GM23338 (cell line): ENCODE measurements around the gene ANKRD44. TPM values are rescaled to one million over a fixed set of nuclear protein-coding genes. Genes with fewer than 3 reads are reported as not detected.

Experiments used
- ATAC-seq: fragments of 200-7000 bp; cut with Tn5 transposase; 3 replicates; pipeline ENCODE4 v1.9.1; 2020
- DNase-seq: peaks from one replicate; pipeline ENCODE4 v3.0.0-alpha.2; 2015; ENCODE audit warnings: low spot score
- H2AFZ ChIP-seq: fragments of 200-600 bp; sonication (generic); 2 replicates; pipeline ENCODE4 v1.8.0; 2016; ENCODE audit warnings: antibody characterized with exemption, mild to moderate bottlenecking, moderate library complexity
- H3F3A ChIP-seq: fragments of 200-600 bp; sonication (generic); replicated peaks from 2 replicates; pipeline ENCODE4 v1.8.0; 2017; ENCODE audit warnings: antibody characterized with exemption, mixed run types, low read depth
- H3K27ac ChIP-seq: fragments of 200-600 bp; sonication (generic); 2 replicates; pipeline ENCODE4 v1.6.1; 2016; ENCODE audit warnings: low read depth
- H3K27me3 ChIP-seq: fragments of 200-600 bp; sonication (generic); 2 replicates; pipeline ENCODE4 v1.8.0; 2016; ENCODE audit warnings: mild to moderate bottlenecking, mixed run types, moderate library complexity; ENCODE audit not compliant: insufficient read depth
- H3K36me3 ChIP-seq: fragments of 200-600 bp; sonication (generic); 2 replicates; pipeline ENCODE4 v1.8.0; 2016; ENCODE audit warnings: mild to moderate bottlenecking; ENCODE audit not compliant: insufficient read depth
- H3K4me1 ChIP-seq: fragments of 200-600 bp; sonication (generic); 2 replicates; pipeline ENCODE4 v1.8.0; 2016; ENCODE audit warnings: mild to moderate bottlenecking, moderate library complexity; ENCODE audit not compliant: insufficient read depth
- H3K4me2 ChIP-seq: fragments of 200-600 bp; sonication (generic); 2 replicates; pipeline ENCODE4 v1.7.1; 2017; ENCODE audit warnings: mixed run types
- H3K4me3 ChIP-seq: fragments of 200-600 bp; sonication (generic); 2 replicates; pipeline ENCODE4 v1.6.1; 2016; ENCODE audit warnings: mixed run types
- H3K79me2 ChIP-seq: fragments of 200-600 bp; sonication (generic); replicated peaks from 2 replicates; pipeline ENCODE4 v1.8.0; 2017; ENCODE audit warnings: mild to moderate bottlenecking; ENCODE audit not compliant: insufficient read depth
- H3K9me2 ChIP-seq: fragments of 200-600 bp; sonication (generic); 2 replicates; pipeline ENCODE4 v1.8.0; 2017; ENCODE audit not compliant: insufficient read depth
- H4K20me1 ChIP-seq: fragments of 200-600 bp; sonication (generic); replicated peaks from 2 replicates; pipeline ENCODE4 v1.8.0; 2017; ENCODE audit warnings: mild to moderate bottlenecking; ENCODE audit not compliant: insufficient read depth
- H3K27ac Mint-ChIP-seq: 2 replicates; pipeline ENCODE4 v1.8.0; 2020; ENCODE audit warnings: inconsistent platforms, mild to moderate bottlenecking, moderate library complexity, mixed read lengths
- H3K27me3 Mint-ChIP-seq: 3 replicates; pipeline ENCODE4 v1.8.0; 2022; ENCODE audit warnings: low read depth, mild to moderate bottlenecking, moderate library complexity, mixed read lengths, inconsistent platforms; ENCODE audit not compliant: insufficient read depth, poor library complexity
- H3K36me3 Mint-ChIP-seq: 3 replicates; pipeline ENCODE4 v1.8.0; 2021; ENCODE audit warnings: low read depth, mild to moderate bottlenecking, inconsistent platforms, moderate library complexity, mixed read lengths
- H3K4me1 Mint-ChIP-seq: 3 replicates; pipeline ENCODE4 v1.8.0; 2020; ENCODE audit warnings: mild to moderate bottlenecking, inconsistent platforms, mixed read lengths
- H3K4me3 Mint-ChIP-seq: 3 replicates; pipeline ENCODE4 v1.8.0; 2021; ENCODE audit warnings: moderate library complexity, mild to moderate bottlenecking, inconsistent platforms, mixed read lengths
- H3K9me3 Mint-ChIP-seq: 3 replicates; pipeline ENCODE4 v1.8.0; 2020; ENCODE audit warnings: moderate library complexity, mild to moderate bottlenecking, inconsistent platforms, mixed read lengths
- CREB1 ChIP-seq: fragments of 250-450 bp; sonication (Bioruptor Pico); IDR thresholded peaks from 2 replicates; pipeline ENCODE4 v1.5.0; 2020; ENCODE audit warnings: low read depth, mild to moderate bottlenecking, moderate library complexity
- EZH2 ChIP-seq: fragments of 200-600 bp; sonication (generic); IDR thresholded peaks from one replicate; pipeline ENCODE4 v1.8.0; 2017; ENCODE audit warnings: antibody characterized with exemption, mild to moderate bottlenecking, low read depth; ENCODE audit not compliant: unreplicated experiment
- EZH2phosphoT487 ChIP-seq: fragments of 200-600 bp; sonication (generic); IDR thresholded peaks from one replicate; pipeline ENCODE4 v1.8.1; 2018; ENCODE audit warnings: antibody characterized with exemption; ENCODE audit not compliant: unreplicated experiment
- JUNB ChIP-seq: IDR thresholded peaks from one replicate; pipeline ENCODE4 v1.6.1; 2016; ENCODE audit warnings: antibody characterized with exemption; ENCODE audit not compliant: unreplicated experiment
- POLR2AphosphoS5 ChIP-seq: IDR thresholded peaks from 2 replicates; pipeline ENCODE4 v1.6.1; 2016; ENCODE audit warnings: antibody characterized with exemption, low read depth
- STAT1 ChIP-seq: IDR thresholded peaks from one replicate; pipeline ENCODE4 v1.6.1; 2016; ENCODE audit warnings: antibody characterized with exemption; ENCODE audit not compliant: unreplicated experiment
- ZNF331 ChIP-seq: fragments of 250-450 bp; sonication (Bioruptor Pico); IDR thresholded peaks from 2 replicates; pipeline ENCODE4 v1.5.0; 2020; ENCODE audit warnings: low read depth, mild to moderate bottlenecking, moderate library complexity
- ZNF462 ChIP-seq: fragments of 250-450 bp; sonication (Bioruptor Pico); IDR thresholded peaks from 2 replicates; pipeline ENCODE4 v1.5.0; 2020; ENCODE audit warnings: mild to moderate bottlenecking, moderate library complexity
- polyA plus RNA-seq: library from polyadenylated mRNA; unstranded; fragments of >200 nt; fragmentation: Nextera tagmentation; extraction: Ambion mirVana; gene quantifications from 2 replicates; pipeline ENCODE4 v1.2.1, GENCODE V29; 2016
- total RNA-seq: library from RNA; depleted of rRNA; stranded (reverse); fragments of >200 nt; shearing (Covaris generic); gene quantifications from 2 replicates; pipeline ENCODE4 v1.2.3, GENCODE V29; 2014
- TF ChIP-seq, protein P1 (sequence below): IDR thresholded peaks from one replicate; pipeline ENCODE4 v1.6.1; 2018; ENCODE audit warnings: antibody characterized with exemption; ENCODE audit not compliant: unreplicated experiment
- TF ChIP-seq, protein P2 (sequence below), 2 experiments: fragments of 200-600 bp in 1 of 2; sonication (generic) in 1 of 2; conservative IDR thresholded peaks; 2 replicates each; pipeline versions ENCODE4 v1.5.1 to v1.6.1; 2016 to 2017; ENCODE audit warnings: antibody characterized with exemption in 2 of 2, low read depth in 2 of 2, mild to moderate bottlenecking in 2 of 2, moderate library complexity in 1 of 2

ANKRD44 gene
- total and polyA plus RNA-seq, 2 experiments from 2014 or later = 0.44 to 0.56 TPM

DNA sequence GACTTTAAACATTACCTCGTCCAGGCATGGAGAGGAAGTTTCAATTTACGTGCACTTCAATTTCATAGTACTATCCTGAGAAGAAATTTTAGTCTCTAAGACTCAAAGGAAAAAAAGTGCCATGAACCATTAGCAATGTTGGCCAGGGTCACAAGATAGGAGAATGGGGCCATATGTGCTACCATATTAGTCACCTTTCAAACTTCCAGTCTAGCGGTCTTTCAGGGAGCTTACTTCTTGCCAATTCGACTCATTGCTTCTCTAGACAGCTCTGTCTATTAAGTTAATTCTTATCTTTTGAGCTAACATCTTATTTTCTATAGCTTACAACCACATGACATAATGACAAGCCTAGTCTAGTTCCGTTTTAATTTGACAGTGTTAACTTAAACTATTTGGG, 129.1 kb downstream of the ANKRD44 start:
- Histone ChIP-seq H3K36me3 (no peaks in the 10 kb centered on the region), H3F3A (no peaks in the 10 kb centered on the region), H3K4me3 (no peak overlapping the region), H2AFZ (no peak overlapping the region), H4K20me1 (no peaks in the 10 kb centered on the region), H3K4me1 (no peaks in the 10 kb centered on the region), H3K4me2 (no peak overlapping the region), H3K9me2 (no peaks in the 10 kb centered on the region), H3K27me3 (no peaks in the 10 kb centered on the region), H3K79me2 (no peaks in the 10 kb centered on the region), H3K27ac (no peak overlapping the region)
- H3K4me3 Mint-ChIP-seq = no peak overlapping the region
- no peaks in the 10 kb centered on the region for H3K9me3 Mint-ChIP-seq
- no peak for TF ChIP-seq ZNF462
- DNase-seq (no peak), ATAC-seq (no peak)
- H3K4me1 Mint-ChIP-seq = no peaks in the 10 kb centered on the region
- no peak overlapping the region for H3K27ac Mint-ChIP-seq
- H3K27me3 Mint-ChIP-seq = no peaks in the 10 kb centered on the region
- no peaks in the 10 kb centered on the region for H3K36me3 Mint-ChIP-seq

DNA sequence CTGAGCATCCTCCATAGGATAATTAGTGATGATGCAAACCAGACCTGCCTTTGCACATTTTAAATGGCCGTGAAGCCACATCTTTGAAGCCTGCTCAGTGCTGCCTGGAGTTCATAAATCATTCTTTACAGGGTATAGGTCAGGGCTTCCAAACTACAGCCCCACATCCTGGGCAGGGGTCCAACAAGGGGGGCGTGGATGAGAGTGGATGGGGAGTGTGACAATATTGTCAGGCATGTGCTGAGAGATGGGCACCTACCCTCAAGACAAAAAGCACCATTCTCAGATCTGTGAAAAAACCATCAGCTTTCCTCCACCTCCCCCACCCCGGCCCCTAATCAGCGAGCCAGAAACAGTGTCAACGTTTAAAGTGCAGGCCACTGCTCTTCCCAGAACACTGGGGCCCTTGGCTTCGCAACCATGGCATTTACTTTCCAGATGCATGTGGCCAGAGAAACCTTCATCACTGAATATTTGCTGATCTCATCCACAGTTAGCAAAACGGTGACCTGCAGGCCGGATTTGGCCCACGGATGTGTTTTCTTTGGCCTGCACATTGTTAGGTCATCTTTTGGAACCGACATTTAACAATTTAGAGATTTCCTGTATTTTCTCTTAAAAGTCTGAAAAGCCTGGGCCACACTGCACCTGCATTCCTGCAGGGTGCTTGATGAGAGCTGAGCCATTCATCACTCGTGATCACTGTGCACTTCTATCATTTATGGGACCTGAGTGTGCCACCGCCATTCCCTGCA, 130.7 kb downstream of the ANKRD44 start:
- Mint-ChIP-seq H3K27ac (no peak overlapping the region), H3K36me3 (no peaks in the 10 kb centered on the region), H3K9me3 (no peaks in the 10 kb centered on the region), H3K4me3 (no peak overlapping the region), H3K27me3 (no peaks in the 10 kb centered on the region), H3K4me1 (no peaks in the 10 kb centered on the region)
- ATAC-seq = no peak
- H2AFZ ChIP-seq = peak overlapping the region; percentile 59; the same call in 1 of the 2 replicates
- H3K36me3 ChIP-seq = no peaks in the 10 kb centered on the region
- H3K27ac ChIP-seq = no peak overlapping the region
- no peak overlapping the region for H3K4me3 ChIP-seq
- no peak overlapping the region for H3K4me2 ChIP-seq
- no peak for DNase-seq
- H3F3A ChIP-seq = no peaks in the 10 kb centered on the region
- H3K79me2 ChIP-seq = no peaks in the 10 kb centered on the region
- H3K27me3 ChIP-seq = no peaks in the 10 kb centered on the region
- H3K9me2 ChIP-seq = no peaks in the 10 kb centered on the region
- H4K20me1 ChIP-seq = no peaks in the 10 kb centered on the region
- no peaks in the 10 kb centered on the region for H3K4me1 ChIP-seq
- TF ChIP-seq CREB1 (CRISPR knock-in tag) (no peak), POLR2AphosphoS5 (no peak), JUNB (no peak), STAT1 (no peak), ZNF331 (no peak), EZH2 (no peak), EZH2phosphoT487 (no peak)
- TF ChIP-seq, protein P1, sequence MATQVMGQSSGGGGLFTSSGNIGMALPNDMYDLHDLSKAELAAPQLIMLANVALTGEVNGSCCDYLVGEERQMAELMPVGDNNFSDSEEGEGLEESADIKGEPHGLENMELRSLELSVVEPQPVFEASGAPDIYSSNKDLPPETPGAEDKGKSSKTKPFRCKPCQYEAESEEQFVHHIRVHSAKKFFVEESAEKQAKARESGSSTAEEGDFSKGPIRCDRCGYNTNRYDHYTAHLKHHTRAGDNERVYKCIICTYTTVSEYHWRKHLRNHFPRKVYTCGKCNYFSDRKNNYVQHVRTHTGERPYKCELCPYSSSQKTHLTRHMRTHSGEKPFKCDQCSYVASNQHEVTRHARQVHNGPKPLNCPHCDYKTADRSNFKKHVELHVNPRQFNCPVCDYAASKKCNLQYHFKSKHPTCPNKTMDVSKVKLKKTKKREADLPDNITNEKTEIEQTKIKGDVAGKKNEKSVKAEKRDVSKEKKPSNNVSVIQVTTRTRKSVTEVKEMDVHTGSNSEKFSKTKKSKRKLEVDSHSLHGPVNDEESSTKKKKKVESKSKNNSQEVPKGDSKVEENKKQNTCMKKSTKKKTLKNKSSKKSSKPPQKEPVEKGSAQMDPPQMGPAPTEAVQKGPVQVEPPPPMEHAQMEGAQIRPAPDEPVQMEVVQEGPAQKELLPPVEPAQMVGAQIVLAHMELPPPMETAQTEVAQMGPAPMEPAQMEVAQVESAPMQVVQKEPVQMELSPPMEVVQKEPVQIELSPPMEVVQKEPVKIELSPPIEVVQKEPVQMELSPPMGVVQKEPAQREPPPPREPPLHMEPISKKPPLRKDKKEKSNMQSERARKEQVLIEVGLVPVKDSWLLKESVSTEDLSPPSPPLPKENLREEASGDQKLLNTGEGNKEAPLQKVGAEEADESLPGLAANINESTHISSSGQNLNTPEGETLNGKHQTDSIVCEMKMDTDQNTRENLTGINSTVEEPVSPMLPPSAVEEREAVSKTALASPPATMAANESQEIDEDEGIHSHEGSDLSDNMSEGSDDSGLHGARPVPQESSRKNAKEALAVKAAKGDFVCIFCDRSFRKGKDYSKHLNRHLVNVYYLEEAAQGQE = no peak
- TF ChIP-seq, protein P2, sequence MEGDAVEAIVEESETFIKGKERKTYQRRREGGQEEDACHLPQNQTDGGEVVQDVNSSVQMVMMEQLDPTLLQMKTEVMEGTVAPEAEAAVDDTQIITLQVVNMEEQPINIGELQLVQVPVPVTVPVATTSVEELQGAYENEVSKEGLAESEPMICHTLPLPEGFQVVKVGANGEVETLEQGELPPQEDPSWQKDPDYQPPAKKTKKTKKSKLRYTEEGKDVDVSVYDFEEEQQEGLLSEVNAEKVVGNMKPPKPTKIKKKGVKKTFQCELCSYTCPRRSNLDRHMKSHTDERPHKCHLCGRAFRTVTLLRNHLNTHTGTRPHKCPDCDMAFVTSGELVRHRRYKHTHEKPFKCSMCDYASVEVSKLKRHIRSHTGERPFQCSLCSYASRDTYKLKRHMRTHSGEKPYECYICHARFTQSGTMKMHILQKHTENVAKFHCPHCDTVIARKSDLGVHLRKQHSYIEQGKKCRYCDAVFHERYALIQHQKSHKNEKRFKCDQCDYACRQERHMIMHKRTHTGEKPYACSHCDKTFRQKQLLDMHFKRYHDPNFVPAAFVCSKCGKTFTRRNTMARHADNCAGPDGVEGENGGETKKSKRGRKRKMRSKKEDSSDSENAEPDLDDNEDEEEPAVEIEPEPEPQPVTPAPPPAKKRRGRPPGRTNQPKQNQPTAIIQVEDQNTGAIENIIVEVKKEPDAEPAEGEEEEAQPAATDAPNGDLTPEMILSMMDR (conservative IDR thresholded peaks at IDR 0.05; ENCODE audit: low read depth in 2 of 2) = no peak
